Aorta (tissue), 5 donors: Measurements from ENCODE around the gene GNPDA1. TPM values are rescaled to one million over a fixed set of nuclear protein-coding genes. Genes with fewer than 3 reads are reported as not detected.

Source experiments
- ATAC-seq: fragments of 200-7000 bp; cut with Tn5 transposase; one replicate; pipeline ENCODE4 v1.9.1; 2022; ENCODE audit warnings: moderate library complexity; ENCODE audit not compliant: low FRiP score
- DNase-seq, 2 donors: peaks; one replicate each; pipeline ENCODE4 v3.0.0-alpha.2; 2020
- H3K27ac ChIP-seq, 2 donors: one replicate each; pipeline ENCODE4 v1.5.1; 2013; ENCODE audit warnings: low read length in 2 of 2, mild to moderate bottlenecking in 2 of 2, moderate library complexity in 2 of 2, control low read depth in 1 of 2, inconsistent platforms in 1 of 2, low read depth in 1 of 2
- H3K27me3 ChIP-seq, 2 donors: one replicate each; pipeline ENCODE4 v1.6.1; 2013; ENCODE audit warnings: control low read depth in 1 of 2, low read length in 1 of 2, mild to moderate bottlenecking in 1 of 2, moderate library complexity in 1 of 2; ENCODE audit not compliant: insufficient read depth in 2 of 2, control insufficient read depth in 1 of 2
- H3K36me3 ChIP-seq, 2 donors: one replicate each; pipeline ENCODE4 v1.6.1; 2013; ENCODE audit warnings: control low read depth in 1 of 2, low read length in 1 of 2, mild to moderate bottlenecking in 1 of 2; ENCODE audit not compliant: insufficient read depth in 2 of 2, control insufficient read depth in 1 of 2
- H3K4me1 ChIP-seq, 2 donors: one replicate each; pipeline ENCODE4 v1.6.1; 2013; ENCODE audit warnings: low read length in 2 of 2, control low read depth in 1 of 2, mild to moderate bottlenecking in 1 of 2, moderate library complexity in 1 of 2; ENCODE audit not compliant: insufficient read depth in 2 of 2, control insufficient read depth in 1 of 2
- H3K4me3 ChIP-seq, 2 donors: one replicate each; pipeline ENCODE4 v1.5.1; 2013; ENCODE audit warnings: low read length in 2 of 2, control low read depth in 1 of 2, mild to moderate bottlenecking in 1 of 2
- H3K9me3 ChIP-seq: one replicate; pipeline ENCODE4 v1.6.1; 2013; ENCODE audit warnings: mild to moderate bottlenecking, low read length; ENCODE audit not compliant: control insufficient read depth
- WGBS, 2 donors: extraction: QIAGEN DNeasy Blood & Tissue Kit; methylation state at CpG; one replicate each; pipeline ENCODE4 v1.1.7; 2013; 5-methylcytosine and 5-hydroxymethylcytosine counted together
- intact Hi-C, 2 donors: fragments of 100-400 bp; cut with DNase I; formaldehyde crosslinking; loops; one replicate each; pipeline versions ENCODE4 v1.14.2 to v1.15.0; 2022
- polyA plus RNA-seq, 2 donors: library from polyadenylated mRNA; stranded (reverse); fragments of 200-250 nt; gene quantifications; one replicate each; pipeline ENCODE4 v1.2.3, GENCODE V29; 2013
- total RNA-seq, 2 donors: library from RNA; stranded (reverse); fragmentation: NEBNext Ultra II Directional; extraction: Animal tissue kit (Norgen Biotek cat#: 25700); gene quantifications; one replicate each; pipeline ENCODE4 v1.2.1, GENCODE V29; 2021
- donor health status: healthy with polysubstance abuse.
- donor health status: Bipolar disorder and iron deficiency.
- donor health status: DM: no; HTN: no; CAD: no.
- donor health status: DM: no; HTN: no; CAD: no.
- donor health status: DM: yes; HTN: yes; CAD: no.

The GNPDA1 gene
- total and polyA plus RNA-seq, 4 donors, result 13.0 to 24.0 (median 20.1) TPM

DNA sequence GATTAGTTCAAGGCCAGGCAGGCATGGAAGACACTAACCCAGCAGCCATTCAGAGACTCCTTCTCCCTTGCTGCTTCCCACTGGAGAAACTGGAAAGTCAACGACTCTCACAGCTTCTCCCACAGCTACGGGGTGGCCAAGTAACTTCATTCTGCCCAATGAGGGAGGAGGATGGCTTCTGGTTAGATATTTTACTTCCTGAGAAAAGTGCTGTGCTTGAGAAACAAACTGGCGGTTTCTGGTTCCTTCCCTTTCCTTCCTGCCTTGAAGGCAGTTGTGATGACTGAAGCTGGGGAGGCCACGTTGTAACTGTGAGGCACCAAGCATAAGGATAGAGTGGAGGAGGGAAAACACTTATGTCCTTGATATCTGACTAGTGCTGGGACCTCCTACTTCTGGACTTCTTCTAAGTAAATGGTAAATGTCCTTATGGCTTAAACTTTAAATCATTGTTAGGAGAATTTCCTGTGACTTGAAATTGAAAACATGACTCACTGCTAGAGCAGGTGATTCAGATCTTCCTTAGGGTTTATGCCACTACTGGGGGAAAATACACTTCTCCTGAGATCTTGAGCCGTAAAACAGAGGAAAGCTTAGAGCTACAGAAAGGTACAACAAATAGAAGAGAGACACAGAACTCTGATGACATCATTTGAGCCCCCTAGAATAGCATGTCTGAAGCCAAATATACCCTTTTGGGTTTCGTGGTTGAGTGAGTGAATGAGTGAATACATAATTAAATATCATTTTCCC is 3.1 kb upstream of the GNPDA1 start:
- no peaks in the 10 kb centered on the region for H3K9me3 ChIP-seq
- WGBS, 2 donors, result 81% methylated on average over 6 of the region's 6 CpGs
- intact Hi-C loops, result loop anchor here in 1 of 2 donors (10.0 kb wide), 1 partner anchor 99 kb away; no protein-coding TSS in a partner anchor
- DNase-seq, result no peak
- no peaks in the 10 kb centered on the region for H3K4me1 ChIP-seq
- H3K27me3 ChIP-seq, result no peaks in the 10 kb centered on the region
- H3K4me3 ChIP-seq, result no peak overlapping the region
- H3K27ac ChIP-seq, result no peak overlapping the region
- ATAC-seq, result no peak
- H3K36me3 ChIP-seq, result no peaks in the 10 kb centered on the region

DNA sequence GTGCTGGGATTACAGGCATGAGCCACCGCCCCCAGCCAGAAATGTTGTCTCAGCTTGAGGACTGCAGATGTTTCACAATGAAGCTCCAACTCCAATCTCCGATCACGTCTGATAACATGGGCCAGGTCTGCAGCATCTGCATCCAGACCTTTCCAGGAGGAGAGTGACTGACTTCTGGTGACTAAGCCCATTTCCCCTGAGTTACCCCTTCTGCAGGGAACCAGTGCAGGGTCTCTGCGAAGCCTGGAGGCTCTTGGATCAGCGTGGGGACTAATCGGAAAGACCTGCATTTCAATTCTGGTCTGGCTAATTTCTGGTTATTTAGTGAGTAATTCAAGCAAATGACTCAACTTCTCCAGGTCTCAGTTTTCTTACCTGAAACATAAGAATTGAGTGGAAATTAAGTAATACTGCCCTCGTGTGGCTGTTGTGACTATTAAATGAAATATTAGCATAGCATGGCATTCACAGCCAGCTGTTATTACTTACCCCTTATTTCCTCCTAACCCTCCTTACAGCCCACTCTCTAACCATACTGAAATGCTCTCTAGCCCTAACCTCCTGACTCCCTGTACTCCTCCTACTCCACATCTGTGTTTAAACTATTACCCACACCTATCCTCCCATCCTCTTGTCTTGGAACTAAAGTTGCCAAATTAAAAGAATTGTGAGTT is 2.2 kb upstream of the GNPDA1 start:
- no peak overlapping the region for H3K27ac ChIP-seq
- WGBS, 2 donors, result 42 to 55% methylated on average over 7 of the region's 7 CpGs

DNA sequence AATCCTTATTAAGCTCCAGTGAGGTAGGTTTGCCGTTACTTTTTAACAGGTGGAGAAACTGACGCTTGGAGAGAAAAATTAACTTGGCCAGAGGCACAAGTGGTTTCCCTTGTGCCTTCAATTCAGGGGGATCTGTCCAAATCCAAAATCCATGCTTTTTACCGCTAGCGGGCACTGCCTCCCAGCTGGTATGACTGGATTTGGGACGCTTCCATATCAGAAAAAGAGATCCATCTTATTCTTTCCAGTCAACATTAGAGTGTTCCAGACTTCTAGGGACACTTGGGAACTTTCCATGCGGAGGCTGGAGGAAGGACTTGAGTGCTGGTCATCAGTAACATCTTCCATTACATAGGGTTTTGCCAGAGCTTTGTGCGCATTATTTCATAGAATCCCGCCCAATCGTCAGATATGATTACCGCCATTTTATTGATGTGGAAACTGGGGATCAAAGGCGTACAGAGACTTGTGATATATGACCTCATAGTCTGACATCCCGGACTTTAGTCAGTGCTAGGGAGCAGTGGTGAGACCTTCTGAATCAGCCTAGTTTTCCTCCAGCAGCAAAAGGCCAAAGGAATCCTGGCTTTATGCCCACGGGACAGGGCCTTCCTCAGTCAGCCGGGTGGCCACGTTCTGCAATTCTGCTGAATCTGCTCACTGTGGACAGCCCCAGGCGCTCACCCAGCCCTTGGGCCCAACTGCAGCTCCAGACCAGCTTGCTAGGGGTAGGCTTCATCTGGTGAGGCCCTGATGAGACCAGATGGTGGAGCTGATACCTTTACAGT is 1.1 kb upstream of the GNPDA1 start:
- Histone ChIP-seq H3K27ac (no peak overlapping the region), H3K4me3 (no peak overlapping the region), H3K27me3 (no peaks in the 10 kb centered on the region), H3K4me1 (no peaks in the 10 kb centered on the region), H3K36me3 (no peaks in the 10 kb centered on the region), H3K9me3 (no peaks in the 10 kb centered on the region)
- intact Hi-C loops, result loop anchor here (5.0 to 10.0 kb wide), 5 partner anchors 43 to 133 kb away; no protein-coding TSS in a partner anchor
- ATAC-seq (peak; percentile 30), DNase-seq (peak; percentile 80 to 85)
- WGBS, 2 donors, result 66 to 67% methylated on average over 16 of the region's 16 CpGs

More for the DNA sequence above, 2.2 kb upstream of the GNPDA1 start:
- ATAC-seq, result no peak
- H3K36me3 ChIP-seq, result no peaks in the 10 kb centered on the region
- no peaks in the 10 kb centered on the region for H3K9me3 ChIP-seq
- intact Hi-C loops, result loop anchor here (5.0 to 10.0 kb wide), 5 partner anchors 42 to 132 kb away; no protein-coding TSS in a partner anchor
- H3K4me1 ChIP-seq, result no peaks in the 10 kb centered on the region
- no peak overlapping the region for H3K4me3 ChIP-seq
- no peak for DNase-seq
- no peaks in the 10 kb centered on the region for H3K27me3 ChIP-seq

DNA sequence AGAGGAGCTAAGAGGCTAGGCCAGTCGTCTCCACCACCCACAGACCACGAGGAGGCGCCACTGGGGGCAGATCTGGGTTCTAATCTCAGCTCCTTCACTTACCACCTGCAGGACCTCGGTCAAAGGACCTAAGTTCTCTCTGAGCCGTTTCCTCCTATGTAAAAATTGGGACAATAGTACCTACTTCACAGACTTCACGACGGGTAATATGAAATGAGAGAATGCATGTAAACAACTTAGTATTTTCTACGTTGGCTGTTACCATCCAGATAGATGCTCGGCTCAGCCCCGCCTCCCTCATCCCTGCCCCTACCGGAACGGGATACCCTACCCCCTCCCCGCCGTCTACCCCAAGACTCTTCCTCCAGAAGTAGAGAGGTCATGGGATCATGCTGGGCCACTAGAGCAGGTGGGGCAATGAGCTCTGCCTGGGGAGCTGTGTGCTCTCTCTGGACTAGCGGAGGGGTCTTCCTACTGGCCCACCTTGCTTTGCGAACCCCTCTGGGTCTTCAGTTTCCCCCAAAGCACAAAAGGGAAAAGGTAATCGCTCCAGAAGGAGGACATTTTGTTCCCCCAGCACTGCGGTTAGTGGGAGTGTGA is 541 bp downstream of the GNPDA1 start:
- Histone ChIP-seq H3K27me3 (no peaks in the 10 kb centered on the region), H3K4me1 (no peaks in the 10 kb centered on the region), H3K9me3 (no peaks in the 10 kb centered on the region), H3K4me3 (peak overlapping the region; percentile 63 to 83), H3K27ac (peak overlapping the region in 1 of 2 donors; percentile 69), H3K36me3 (no peaks in the 10 kb centered on the region)
- intact Hi-C loops, result loop anchor here (5.0 to 10.0 kb wide), 5 partner anchors 45 to 135 kb away; no protein-coding TSS in a partner anchor
- DNase-seq, result peak; percentile 82 to 88
- peak; percentile 53 for ATAC-seq
- 10 to 12% methylated on average over 18 of the region's 18 CpGs for whole genome bisulfite sequencing, 2 donors

DNA sequence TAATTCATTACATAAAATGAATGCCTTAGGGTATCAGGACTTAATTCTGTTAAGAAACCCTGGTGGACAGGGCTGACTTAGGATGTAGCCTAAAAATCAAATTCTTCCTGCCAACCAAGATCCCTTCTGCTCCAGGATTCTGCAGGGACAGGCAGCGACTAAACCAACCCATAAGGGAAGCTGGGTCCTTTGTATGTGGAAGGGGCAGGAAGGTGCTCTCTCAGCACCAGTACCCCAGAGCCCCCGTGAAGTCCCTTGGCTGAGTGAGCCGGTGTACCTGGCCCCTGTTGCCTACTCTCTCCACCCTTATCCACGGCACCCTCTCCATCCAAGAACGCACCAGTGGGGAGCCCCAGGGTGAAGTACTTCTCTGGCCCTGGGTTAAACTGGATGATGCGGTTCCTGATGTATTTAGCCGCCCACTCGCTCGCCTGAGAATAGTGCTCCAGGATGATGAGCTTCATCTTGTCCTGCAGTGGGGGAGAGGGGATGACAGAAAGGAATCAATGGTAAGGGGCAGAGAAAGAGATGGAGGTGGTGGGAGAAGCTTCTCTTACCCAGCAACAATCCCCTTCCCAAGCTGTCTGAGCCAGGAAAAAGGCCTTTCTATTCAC is 1.1 kb downstream of the GNPDA1 start:
- H3K4me3 ChIP-seq, result peak overlapping the region in 1 of 2 donors; percentile 63
- peak overlapping the region in 1 of 2 donors; percentile 54 for H3K27ac ChIP-seq
- ATAC-seq (no peak), DNase-seq (no peak)
- no peaks in the 10 kb centered on the region for H3K27me3 ChIP-seq
- intact Hi-C loops, result loop anchor here (5.0 to 10.0 kb wide), 5 partner anchors 46 to 136 kb away; no protein-coding TSS in a partner anchor
- H3K9me3 ChIP-seq, result no peaks in the 10 kb centered on the region
- no peaks in the 10 kb centered on the region for H3K36me3 ChIP-seq
- WGBS, 2 donors, result 94% methylated on average over 9 of the region's 9 CpGs
- no peaks in the 10 kb centered on the region for H3K4me1 ChIP-seq

DNA sequence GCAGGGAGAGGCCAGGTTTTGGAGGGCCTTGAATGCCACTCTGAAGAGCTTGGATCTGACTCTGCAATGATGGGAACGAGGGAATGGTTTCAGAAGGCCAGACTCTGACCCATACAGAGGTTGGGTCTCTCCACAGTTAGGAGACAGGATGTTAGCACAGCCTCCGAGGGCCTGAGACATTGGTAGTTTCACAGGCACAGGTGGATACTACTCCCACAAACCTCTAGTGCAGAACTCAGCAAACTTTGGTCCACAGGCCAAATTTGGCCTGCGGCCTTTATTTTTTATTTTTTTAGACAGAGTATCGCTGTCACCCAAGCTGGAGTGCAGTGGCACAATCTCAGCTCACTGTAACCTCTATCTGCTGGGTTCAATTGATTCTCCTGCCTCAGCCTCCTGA is 2.9 kb downstream of the GNPDA1 start:
- Histone ChIP-seq H3K4me3 (no peak overlapping the region), H3K27ac (no peak overlapping the region), H3K27me3 (no peaks in the 10 kb centered on the region), H3K36me3 (peaks cover 0 to 2% of the 10 kb centered on the region in 2 donors), H3K4me1 (no peaks in the 10 kb centered on the region), H3K9me3 (no peaks in the 10 kb centered on the region)
- WGBS, 2 donors, result 86 to 90% methylated on average over 4 of the region's 4 CpGs
- intact Hi-C loops, result loop anchor here (5.0 to 10.0 kb wide), 5 partner anchors 47 to 137 kb away; no protein-coding TSS in a partner anchor
- DNase-seq (no peak), ATAC-seq (no peak)

DNA sequence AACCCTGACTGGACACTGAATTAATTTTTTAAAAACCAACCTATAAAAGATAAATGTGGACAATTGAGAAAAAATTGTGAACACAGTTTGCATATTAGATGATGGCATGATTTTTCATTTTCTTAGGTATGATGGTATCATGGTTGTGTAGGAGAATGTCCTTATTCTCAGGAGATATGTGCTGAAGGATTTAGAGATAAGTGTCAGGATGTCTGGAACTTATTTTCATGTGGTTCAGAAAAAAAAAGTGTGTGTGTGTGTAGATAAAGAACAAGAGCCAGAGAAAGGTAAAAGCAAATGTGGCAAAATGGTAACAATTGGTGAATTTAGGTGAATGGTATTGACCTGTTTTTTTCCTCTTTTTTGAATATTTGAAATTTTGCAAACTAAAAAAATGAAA is 4.0 kb downstream of the GNPDA1 start:
- Histone ChIP-seq H3K9me3 (no peaks in the 10 kb centered on the region), H3K4me3 (no peak overlapping the region), H3K27ac (no peak overlapping the region), H3K36me3 (peaks cover 0 to 2% of the 10 kb centered on the region in 2 donors), H3K4me1 (no peaks in the 10 kb centered on the region), H3K27me3 (no peaks in the 10 kb centered on the region)
- intact Hi-C loops, result no loop called here
- no peak for ATAC-seq
- no peak for DNase-seq

DNA sequence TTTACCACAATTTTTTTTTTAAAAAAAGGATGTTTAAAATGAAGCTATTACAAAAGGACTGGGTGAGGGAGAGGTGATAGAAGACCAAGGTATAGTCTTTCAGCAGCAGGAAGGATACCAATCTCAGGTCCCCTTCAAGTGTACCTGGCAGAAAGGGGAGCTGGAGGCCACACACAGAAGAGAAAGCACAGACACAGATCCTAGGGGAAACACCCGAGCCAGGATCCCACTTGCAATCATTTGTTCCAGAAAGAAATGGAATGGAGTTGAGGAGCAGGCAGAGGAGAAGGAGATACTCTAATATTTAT is 5.6 kb downstream of the GNPDA1 start:
- intact Hi-C loops, result no loop called here
- H3K9me3 ChIP-seq, result no peaks in the 10 kb centered on the region
- no peaks in the 10 kb centered on the region for H3K4me1 ChIP-seq
- H3K4me3 ChIP-seq, result no peak overlapping the region
- H3K27me3 ChIP-seq, result no peaks in the 10 kb centered on the region
- ATAC-seq, result no peak
- DNase-seq, result no peak
- H3K27ac ChIP-seq, result no peak overlapping the region
- WGBS, 2 donors, result 77 to 95% methylated on average over 1 of the region's 1 CpG
- H3K36me3 ChIP-seq, result peaks cover 0 to 4% of the 10 kb centered on the region in 2 donors
